H1 (cell line): ENCODE measurements around the gene METTL1.

Experiments used
- ASH2L ChIP-seq: fragments of 200-600, 300-600 bp; sonication (generic); IDR thresholded peaks from one replicate; pipeline ENCODE4 v1.7.1; 2017; ENCODE audit warnings: low read length
- CBX5 ChIP-seq: fragments of 300-800, 300-1000 bp; sonication (generic); IDR thresholded peaks from 2 replicates; pipeline ENCODE4 v1.7.1; 2016; ENCODE audit warnings: antibody characterized with exemption, low read length, low read depth
- CTCF ChIP-seq, 3 experiments: IDR thresholded peaks; 1 replicate in 2 of 3; 2 replicates in 1 of 3; pipeline versions ENCODE4 v1.5.1 to v1.6.1; 2011; ENCODE audit warnings: low read length in 3 of 3, mild to moderate bottlenecking in 3 of 3, inconsistent platforms in 2 of 3, low read depth in 1 of 3, moderate library complexity in 1 of 3; ENCODE audit not compliant: insufficient read depth in 1 of 3; ENCODE audit errors: control extremely low read depth in 1 of 3
- EGR1 ChIP-seq: IDR thresholded peaks from 2 replicates; pipeline ENCODE4 v1.6.1; 2011; ENCODE audit warnings: low read depth, low read length, borderline replicate concordance
- EP300 ChIP-seq, 2 experiments: IDR thresholded peaks; 1 replicate in 1 of 2; 2 replicates in 1 of 2; pipeline ENCODE4 v1.6.1; 2011 to 2012; ENCODE audit warnings: low read depth in 2 of 2, low read length in 2 of 2, mild to moderate bottlenecking in 2 of 2, borderline replicate concordance in 1 of 2, inconsistent platforms in 1 of 2, moderate library complexity in 1 of 2
- NRF1 ChIP-seq: IDR thresholded peaks from 2 replicates; pipeline ENCODE4 v1.6.1; 2011; ENCODE audit warnings: mild to moderate bottlenecking, low read depth, low read length, improper control_type of control experiment
- TAF1 ChIP-seq: IDR thresholded peaks from 2 replicates; pipeline ENCODE4 v1.6.1; 2011; ENCODE audit warnings: mild to moderate bottlenecking, low read depth, low read length
- TEAD4 ChIP-seq: IDR thresholded peaks from 2 replicates; pipeline ENCODE4 v1.6.1; 2012; ENCODE audit warnings: low read depth, low read length, inconsistent platforms, mixed read lengths

- TF ChIP-seq TAF1: no peak
- TF ChIP-seq EP300 (IDR thresholded peaks at IDR 0.05; ENCODE audit: borderline replicate concordance in 1 of 2, low read depth in 2 of 2, low read length in 2 of 2): no peak
- no peak for TF ChIP-seq TEAD4
- no peak for TF ChIP-seq ASH2L
- no peak for TF ChIP-seq EGR1
- TF ChIP-seq NRF1: no peak
- no peak for TF ChIP-seq CTCF (IDR thresholded peaks at IDR 0.05; ENCODE audit: control extremely low read depth in 1 of 3, insufficient read depth in 1 of 3, low read depth in 1 of 3, low read length in 3 of 3)
- no peak for TF ChIP-seq CBX5
Measured at GRCh38 chr12:57782243-57782607, 10.3 kb upstream of the METTL1 start.
